ENCODE results near the gene ANKRD10.

The ANKRD10 gene

DNA sequence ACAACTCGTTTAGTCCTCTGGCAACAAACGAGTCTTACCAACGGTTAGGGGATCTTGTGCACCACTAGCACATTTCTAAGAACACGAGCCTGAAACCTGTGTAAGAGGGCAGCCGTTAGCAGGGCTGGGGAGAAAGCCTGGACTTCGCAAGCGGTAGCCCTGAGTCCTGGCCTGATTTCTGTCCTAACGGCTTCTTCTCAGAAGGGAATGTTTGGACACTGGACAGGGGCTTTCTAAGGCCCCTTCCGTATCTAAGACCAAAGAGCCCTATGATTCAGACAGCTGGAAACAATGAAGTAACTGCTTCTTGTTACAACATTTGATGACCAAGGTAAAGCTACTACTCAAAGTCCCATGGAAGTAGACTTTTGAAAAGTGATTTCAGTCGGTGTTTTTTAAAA, 2.2 kb downstream of the ANKRD10 start:
- H3K4me3 ChIP-seq (ENCODE audit: low read length), result peak overlapping the region; percentile 97
- DNase-seq (ENCODE audit: low read depth), result peak; percentile 60
- TF ChIP-seq, protein P1, sequence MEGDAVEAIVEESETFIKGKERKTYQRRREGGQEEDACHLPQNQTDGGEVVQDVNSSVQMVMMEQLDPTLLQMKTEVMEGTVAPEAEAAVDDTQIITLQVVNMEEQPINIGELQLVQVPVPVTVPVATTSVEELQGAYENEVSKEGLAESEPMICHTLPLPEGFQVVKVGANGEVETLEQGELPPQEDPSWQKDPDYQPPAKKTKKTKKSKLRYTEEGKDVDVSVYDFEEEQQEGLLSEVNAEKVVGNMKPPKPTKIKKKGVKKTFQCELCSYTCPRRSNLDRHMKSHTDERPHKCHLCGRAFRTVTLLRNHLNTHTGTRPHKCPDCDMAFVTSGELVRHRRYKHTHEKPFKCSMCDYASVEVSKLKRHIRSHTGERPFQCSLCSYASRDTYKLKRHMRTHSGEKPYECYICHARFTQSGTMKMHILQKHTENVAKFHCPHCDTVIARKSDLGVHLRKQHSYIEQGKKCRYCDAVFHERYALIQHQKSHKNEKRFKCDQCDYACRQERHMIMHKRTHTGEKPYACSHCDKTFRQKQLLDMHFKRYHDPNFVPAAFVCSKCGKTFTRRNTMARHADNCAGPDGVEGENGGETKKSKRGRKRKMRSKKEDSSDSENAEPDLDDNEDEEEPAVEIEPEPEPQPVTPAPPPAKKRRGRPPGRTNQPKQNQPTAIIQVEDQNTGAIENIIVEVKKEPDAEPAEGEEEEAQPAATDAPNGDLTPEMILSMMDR (conservative IDR thresholded peaks at IDR 0.05; ENCODE audit: low read length), result no peak

DNA sequence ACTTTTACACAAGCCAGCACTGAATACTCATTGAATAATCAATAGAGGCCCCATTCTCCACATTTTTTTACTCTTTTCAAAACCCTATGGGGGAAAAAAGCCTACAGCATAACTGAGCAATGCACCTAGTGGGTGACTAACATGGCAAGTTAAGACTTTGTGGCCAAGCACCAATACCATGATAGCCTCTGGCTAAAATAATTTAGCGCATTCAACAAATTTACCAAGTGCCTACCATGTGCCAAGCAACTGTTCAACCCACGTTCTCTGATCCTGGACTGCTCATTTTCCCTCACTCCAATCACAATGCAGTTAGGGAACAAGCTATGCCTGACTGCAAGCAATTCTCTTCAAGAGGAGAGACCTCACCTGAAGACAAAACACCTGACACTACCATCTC, 3.0 kb downstream of the ANKRD10 start:
- H3K4me3 ChIP-seq (ENCODE audit: low read length), result no peak overlapping the region
- no peak for DNase-seq (ENCODE audit: low read depth)
- TF ChIP-seq, protein P1 (conservative IDR thresholded peaks at IDR 0.05; ENCODE audit: low read length), result no peak

DNA sequence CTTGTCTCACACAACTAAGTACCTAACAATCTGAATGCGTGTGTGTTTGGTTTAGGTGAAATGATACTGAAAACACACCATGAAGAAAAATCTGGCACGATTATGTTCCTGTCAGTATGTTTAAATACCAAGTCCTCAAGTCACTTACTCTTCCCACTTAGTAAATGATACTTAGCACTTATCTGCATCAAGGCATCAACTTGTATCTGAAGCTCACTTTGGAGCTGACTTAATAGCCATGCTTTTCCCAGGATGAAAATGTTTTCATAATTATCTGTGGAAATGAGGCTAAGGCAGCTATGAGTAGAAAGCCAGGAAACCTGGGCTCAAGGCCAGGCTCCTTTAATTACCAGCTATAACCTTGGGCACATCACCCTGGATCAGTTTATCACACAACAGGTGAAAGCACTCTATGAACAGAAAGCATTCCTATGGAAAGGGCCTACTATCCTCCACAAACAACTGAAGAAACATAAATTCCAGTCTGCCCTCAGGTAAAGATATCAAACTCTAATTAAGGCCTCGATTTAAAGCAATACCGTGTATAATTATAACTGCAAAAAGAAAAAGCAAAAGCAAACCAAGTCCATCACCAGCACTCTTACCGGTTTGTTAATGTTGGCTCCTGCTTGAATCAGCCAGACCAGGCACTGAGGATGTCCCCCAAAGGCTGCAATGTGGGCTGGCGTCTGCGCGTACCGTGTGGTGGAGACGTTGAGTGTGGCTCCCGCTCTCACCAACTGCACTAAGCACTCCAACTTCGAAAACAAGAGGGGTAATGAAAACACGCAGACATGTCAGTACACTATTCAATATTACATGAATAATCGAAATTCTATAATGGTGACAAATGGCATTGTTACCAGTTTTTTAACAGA, 4.6 kb downstream of the ANKRD10 start:
- no peak overlapping the region for H3K4me3 ChIP-seq (ENCODE audit: low read length)
- no peak for DNase-seq (ENCODE audit: low read depth)
- TF ChIP-seq, protein P1 (conservative IDR thresholded peaks at IDR 0.05; ENCODE audit: low read length), result no peak

DNA sequence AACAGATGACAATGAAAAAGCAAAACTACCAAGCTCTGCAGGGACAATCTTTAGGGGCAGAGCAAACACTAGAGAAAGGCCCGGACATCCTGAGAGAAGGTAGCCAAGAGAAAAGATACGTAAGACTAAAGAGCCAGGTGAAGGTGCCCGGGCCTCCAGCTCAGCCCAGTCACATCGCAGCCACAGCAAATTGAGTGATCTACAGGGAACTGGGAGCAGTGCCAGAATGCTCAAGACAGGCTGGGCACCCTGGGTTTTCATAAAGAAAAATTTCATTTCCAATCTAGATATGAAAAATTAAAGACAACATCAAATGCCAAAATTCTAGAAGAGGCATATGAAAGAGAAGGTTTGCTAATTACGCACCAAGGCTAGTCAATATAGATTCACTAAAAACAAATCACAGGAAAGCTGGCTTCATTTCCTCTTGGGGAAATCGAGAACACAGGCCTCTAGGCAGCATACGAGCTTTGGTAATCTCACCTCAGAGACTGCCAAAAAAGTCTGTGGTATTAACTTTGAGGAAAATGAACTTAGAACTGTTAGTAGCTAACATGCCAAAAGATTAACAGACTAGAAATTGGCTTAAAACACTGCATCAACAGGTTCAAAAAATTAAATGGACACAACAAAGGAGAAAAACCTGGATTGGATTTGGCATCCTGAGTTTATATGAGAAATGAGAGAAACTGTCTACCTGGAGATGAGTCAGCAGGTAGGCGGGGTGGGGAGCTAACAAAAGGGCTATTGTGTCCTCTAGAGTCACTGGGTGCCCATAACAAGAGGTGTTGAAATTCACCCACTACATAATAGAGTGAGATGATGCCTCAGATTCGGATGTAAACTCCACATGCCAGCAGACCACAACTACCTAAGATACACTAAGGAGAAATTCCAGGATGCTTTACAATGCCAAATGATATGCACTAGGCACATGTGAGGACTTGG, 6.6 kb downstream of the ANKRD10 start:
- TF ChIP-seq, protein P1 (conservative IDR thresholded peaks at IDR 0.05; ENCODE audit: low read length), result no peak
- DNase-seq (ENCODE audit: low read depth), result peak; percentile 26
- H3K4me3 ChIP-seq (ENCODE audit: low read length), result no peak overlapping the region

DNA sequence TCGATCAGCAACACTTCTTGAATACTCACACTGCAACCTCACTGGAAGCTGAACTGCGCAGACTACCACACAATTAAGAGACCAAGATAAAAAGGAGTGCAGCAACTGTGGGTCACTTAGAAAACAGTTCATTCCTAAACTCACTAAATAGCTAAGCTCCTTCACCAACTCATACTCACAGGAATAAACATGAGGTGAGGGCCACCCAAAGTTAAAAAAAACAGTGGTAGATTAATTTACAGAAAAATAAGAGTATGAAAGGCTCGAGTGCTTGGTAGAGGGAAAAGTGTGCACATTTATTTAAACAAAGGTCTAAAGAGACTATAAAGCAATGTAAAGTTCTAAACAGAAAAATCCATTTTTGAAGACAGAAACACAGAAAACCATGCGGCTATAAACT, 7.6 kb downstream of the ANKRD10 start:
- TF ChIP-seq, protein P1 (conservative IDR thresholded peaks at IDR 0.05; ENCODE audit: low read length), result no peak
- no peak overlapping the region for H3K4me3 ChIP-seq (ENCODE audit: low read length)
- DNase-seq (ENCODE audit: low read depth), result no peak

DNA sequence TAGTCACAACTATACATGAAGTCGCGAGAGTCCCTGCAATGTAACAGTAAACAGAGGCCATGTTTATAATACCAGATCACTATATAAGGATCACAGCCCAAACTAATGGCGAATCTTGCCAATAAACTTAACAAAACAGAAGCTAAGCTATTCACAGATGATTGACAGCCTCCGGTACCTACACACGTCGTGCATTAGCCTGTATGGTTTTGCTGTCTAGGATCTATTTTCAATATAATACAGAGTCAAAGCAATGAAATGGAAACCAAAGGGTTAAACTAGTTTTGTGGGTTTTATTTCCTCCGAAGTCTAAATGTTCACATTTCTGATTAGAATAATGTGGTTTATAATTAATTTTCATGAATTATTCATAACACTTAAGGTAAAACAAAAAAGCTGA, 10.1 kb downstream of the ANKRD10 start:
- no peak overlapping the region for H3K4me3 ChIP-seq (ENCODE audit: low read length)
- no peak for DNase-seq (ENCODE audit: low read depth)
- TF ChIP-seq, protein P1 (conservative IDR thresholded peaks at IDR 0.05; ENCODE audit: low read length), result no peak
